H54 (cell line): ENCODE measurements around the gene IMMP2L.
"Not testable (repeated sequence)": the region's sequence is repeated elsewhere in the genome, so short reads cannot be mapped to it uniquely, and the experiment has no call there.

Experiments
- DNase-seq: peaks from one replicate; pipeline ENCODE4 v3.0.0; 2011; ENCODE audit warnings: low spot score, mixed read lengths; ENCODE audit not compliant: insufficient read length
- FAIRE-seq: peaks from 3 replicates; lab custom pipeline; 2011; peaks lifted over from hg19 to GRCh38; lab: Jason Lieb, UNC
- POLR2A ChIP-seq: IDR thresholded peaks from 2 replicates; pipeline ENCODE4 v1.6.1; 2011; ENCODE audit warnings: low read depth, mild to moderate bottlenecking, low read length

The IMMP2L gene

DNA sequence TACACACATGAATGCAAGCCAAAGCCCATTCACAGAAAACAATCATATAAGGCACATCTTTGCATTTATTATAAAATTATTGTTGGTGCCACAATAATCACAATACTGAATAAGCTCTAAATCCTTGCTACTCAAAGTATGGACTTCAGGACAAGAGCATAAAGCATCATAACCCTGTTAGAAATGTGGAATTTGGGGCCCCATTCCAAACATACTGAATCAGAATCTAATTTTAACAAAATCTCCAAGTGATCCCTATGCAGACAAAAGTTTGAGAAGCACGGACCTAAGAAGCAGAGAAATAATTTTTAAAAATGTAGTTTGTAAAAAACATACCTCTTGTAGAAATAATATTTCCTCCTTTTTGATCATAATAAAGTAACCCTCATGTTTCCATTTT lies 199.2 kb downstream of the IMMP2L start:
- no peak for FAIRE-seq
- TF ChIP-seq POLR2A = no peak
- DNase-seq = no peak

DNA sequence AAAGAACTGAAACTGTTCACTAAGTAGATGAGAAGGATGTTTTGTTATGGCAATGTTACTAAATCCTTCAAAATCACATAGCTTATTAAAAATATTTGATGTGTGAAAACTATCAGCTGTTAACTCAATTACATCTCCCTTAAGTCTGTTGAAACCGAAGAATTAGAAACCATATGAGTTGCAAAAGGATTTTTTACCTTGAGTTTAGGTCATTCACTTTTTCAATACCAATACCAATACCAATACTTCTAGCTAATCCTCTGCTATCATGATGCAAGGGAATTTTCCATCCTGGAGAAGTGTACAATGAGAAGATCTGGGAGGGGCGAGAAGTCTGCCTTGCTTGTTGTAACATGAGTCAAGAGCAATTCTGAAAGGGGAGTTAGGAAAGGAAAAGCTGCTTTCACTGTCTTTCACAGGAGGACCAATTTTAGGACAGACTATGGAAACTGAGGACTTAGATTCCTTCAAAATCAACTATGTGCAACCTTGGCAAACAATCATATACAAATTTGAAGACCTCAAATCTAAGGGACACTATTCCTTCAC lies 199.7 kb downstream of the IMMP2L start:
- no peak for TF ChIP-seq POLR2A
- FAIRE-seq (peak; percentile 93), DNase-seq (no peak)

DNA sequence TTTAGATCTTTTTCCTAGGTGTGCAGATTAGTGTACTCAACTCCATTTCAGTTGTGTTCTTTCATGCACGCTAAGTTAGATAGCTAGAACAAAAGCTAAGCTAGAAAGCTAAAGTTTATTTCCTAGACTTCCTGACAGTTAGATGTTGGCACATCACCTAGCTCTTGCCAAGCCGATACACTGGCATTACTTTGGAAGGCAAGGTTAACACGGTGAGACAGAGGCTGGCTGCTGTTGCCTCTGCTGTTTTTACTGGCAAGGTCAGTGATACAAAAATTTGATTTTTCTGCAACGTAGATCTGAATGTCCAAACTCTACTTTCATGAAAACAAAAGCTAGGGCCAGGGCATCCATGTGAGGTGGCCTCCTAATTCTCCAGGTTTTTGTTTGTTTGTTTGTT lies 203.4 kb downstream of the IMMP2L start:
- FAIRE-seq (no peak), DNase-seq (no peak)
- no peak for TF ChIP-seq POLR2A

DNA sequence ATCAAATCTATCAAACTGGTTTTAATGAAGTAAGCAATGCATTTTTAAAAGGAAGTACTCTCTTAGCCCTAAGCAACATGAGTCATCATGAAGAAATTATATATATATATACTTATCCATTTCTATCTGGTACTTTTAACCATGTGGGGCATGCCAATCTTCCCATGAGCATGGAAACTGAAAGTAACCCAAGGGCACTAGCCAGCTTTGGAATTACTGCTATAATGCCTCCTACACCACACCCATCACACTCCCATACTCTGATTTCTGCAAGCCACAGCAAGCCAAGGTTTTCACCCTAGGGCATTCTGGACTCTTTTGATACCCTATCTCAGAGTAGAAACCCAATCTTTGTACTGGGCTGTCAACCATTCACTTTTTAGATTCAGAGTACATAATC lies 204.6 kb downstream of the IMMP2L start:
- DNase-seq (no peak), FAIRE-seq (no peak)
- TF ChIP-seq POLR2A = no peak

DNA sequence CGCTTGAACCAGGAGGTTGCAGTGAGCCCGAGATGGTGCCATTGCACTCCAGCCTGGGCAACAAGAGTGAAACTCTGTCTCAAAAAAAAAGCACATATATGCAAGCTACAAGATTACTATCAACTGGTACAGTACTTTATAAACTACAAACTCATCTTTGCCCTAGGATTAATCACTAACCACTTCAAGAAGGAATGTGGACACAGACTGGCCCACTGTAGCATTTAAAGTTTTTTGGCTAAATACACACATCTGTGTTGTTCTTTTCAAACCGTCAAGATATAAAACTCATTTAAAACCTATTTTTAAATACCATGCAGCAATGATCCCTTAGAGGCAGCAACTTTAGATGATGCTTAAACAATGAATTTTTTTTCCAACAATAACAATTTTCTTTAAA lies 205.4 kb downstream of the IMMP2L start:
- no peak for TF ChIP-seq POLR2A
- no peak for FAIRE-seq

DNA sequence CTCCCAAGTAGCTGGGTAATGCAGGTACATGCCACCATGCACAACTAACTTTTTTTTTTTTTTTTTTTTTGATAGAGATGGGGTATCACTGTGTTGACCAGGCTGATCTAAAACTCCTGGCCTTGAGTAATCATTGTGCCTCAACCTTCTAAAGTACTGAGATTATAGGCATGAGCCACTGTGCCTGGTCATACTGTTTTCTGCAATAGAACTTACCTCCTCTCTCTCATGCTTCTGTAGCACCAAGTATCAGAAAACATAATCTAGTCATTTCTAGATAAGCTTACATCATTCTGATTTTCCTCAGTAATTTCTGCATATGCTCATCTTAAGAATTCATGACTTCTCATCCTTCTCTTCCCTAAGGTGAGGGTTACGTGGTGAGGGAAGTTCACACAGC lies 210.0 kb downstream of the IMMP2L start:
- TF ChIP-seq POLR2A = no peak
- DNase-seq (no peak), FAIRE-seq (no peak)

More for the DNA sequence above, 205.4 kb downstream of the IMMP2L start:
- DNase-seq = no peak

DNA sequence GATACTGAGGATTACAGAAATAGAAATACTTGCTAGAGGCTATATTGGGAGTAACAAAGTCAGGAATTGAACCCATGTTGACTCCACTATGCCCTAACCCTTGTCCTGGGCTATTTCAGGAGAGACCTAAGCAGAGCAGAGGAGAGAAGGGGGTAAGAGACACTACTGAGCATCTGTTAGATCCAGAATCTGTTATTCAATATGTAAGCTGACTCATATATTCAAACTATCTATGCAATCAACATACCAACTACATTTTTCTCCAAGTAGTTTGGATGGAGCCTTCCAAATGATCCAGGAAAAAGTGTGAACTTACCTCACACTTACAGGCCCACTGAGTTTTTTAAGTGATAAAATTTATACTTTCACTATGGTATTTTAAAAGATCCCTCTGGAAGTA lies 216.1 kb downstream of the IMMP2L start:
- FAIRE-seq (no peak), DNase-seq (no peak)
- no peak for TF ChIP-seq POLR2A

DNA sequence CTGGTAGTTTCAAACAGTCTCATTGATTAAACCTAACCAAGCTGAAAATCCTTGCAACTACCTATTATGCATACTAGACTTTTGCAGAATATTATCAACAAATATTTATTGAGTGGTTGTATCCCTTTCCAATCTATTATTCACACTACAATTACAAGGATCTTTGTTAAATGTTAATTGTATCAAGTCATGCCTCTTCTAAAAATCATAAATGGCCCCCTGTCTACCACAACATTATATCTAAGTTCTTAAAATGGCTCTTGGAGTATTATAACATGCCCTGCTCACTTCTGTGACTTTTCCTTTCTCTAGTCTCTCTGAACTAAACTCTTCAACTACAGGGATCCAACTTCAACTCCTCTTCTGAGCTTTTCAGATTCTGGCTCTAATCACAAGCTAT lies 219.3 kb downstream of the IMMP2L start:
- FAIRE-seq = no peak
- TF ChIP-seq POLR2A = no peak
- DNase-seq = no peak

DNA sequence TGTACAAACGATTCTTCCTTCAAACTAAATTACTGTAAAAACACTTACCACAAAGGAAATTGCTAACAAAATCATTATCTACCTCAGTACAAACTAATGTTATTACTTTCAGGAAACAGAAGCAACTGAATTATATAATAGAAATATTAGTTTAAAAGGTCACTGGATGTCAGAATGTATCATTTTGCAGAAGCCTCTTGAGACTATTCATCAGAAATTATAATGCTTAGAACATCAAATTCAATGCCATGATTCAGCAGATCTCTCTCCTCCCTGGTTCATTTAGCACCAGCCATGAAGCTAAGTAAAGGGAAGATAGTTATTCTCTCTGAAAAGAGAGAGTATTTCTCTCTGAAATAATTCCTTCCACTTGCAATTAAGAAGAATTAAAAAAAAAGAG lies 223.3 kb downstream of the IMMP2L start:
- FAIRE-seq = no peak

DNA sequence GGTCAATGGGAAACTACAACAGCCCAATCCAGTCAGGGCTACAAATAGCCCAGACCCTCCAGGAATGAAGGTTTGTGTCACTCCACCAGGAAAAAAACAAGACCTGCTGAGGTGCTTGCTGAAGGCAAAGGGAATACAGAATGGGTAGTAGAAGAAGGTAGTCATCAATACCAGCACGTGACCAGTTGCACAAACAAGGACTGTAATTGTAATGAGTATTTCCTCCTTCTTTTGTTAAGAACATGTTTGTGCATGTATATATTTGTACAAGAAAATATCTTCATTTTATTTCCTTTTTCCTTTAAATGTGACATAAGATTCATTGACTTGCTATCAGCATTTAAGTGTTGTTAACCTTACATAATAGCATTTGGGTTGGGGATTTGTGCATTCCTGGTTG lies 229.3 kb downstream of the IMMP2L start:
- FAIRE-seq = no peak

More for the DNA sequence above, 223.3 kb downstream of the IMMP2L start:
- TF ChIP-seq POLR2A = no peak
- DNase-seq = no peak

DNA sequence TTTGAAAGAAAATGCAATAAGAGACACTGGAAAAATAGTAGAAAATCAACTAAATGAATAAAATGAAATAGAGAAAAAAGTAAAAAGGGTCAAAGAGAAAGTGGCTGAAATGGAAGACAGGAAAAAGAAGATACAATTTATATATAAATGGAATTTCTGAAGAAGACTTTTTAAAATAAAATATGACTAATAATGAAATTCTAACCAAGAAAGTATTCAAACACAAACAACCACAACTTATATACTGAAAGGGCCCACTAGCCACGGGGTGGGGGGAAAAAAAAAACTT lies 232.1 kb downstream of the IMMP2L start:
- DNase-seq (no peak), FAIRE-seq (no peak)
- TF ChIP-seq POLR2A = no peak

More for the DNA sequence above, 229.3 kb downstream of the IMMP2L start:
- DNase-seq = no peak
- no peak for TF ChIP-seq POLR2A

DNA sequence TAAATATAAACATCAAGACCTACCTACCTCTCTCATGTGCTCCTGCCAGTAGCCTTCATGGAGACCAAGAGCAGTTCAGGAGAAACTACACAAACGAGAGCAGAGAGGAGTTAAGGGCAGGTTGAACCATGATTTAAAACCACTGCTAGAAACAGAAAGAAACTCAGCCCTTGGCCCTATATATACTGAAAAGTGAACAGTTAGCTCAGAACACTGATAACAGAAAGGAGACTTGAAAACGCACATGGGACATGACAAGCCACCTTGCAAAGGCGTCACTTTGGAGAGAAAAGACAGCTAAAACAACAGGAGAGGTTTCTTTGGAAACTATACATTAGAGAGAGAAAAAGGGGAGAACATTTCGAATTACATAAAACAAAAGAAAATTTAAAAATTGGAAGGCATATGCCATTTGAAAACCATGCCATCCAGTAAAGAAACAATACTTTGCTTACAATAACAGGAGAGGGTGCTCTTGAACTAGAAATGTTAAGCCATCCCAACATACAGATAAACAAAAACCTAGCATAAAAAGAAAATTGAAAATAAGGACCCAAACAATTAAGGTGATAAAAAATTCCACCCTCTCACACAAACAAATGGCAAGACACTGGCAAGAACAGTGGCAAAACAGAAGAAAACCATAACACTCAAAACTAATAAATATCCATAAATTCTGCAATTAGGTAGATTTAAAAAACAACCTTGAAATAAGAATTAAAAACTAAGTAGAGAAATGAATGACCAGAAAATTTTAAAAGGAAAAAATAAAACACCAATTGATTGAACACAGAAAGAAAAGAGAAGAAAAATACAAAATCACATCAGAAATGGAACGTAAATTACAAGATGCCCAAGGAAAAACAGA lies 232.7 kb downstream of the IMMP2L start:
- peak; percentile 23 for FAIRE-seq
- DNase-seq = no peak
- TF ChIP-seq POLR2A = no peak

DNA sequence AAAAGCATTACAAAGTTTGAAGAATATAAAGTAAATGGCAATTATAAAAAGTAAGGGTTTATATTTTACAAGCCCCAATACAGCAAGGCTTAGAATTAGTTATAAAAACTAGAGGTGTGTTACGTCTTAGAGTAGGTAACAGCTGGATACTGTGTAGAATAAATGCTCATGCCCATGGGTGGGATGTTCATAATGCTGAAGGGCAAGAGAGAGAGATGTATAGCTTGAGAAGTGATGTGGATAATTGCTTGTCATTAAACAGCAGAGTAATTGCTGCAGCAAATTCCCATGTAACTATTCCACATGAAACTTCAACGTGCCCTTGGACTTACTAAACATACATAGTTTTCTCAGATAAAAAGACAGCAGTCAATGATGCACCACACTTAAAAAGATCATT lies 233.8 kb downstream of the IMMP2L start:
- no peak for DNase-seq
- no peak for TF ChIP-seq POLR2A
- no peak for FAIRE-seq

DNA sequence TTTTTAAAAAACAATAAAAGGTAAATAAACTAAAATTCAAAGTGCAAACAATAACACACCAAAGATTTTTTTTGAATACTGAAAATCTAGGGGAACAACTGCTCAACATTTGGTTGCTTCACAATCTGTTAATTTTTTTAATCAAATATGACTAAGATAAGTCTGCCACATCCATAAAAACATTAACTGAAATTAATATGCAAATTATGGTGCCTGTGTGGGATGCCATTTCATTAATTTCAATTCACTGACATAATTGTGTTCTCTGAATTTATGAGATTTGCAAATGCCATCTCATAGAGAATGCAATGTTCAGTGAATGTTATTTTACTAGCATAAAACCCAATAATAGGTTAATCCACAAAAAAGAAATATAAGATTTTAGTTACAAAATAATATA lies 237.5 kb downstream of the IMMP2L start:
- TF ChIP-seq POLR2A = no peak
- FAIRE-seq (no peak), DNase-seq (no peak)

DNA sequence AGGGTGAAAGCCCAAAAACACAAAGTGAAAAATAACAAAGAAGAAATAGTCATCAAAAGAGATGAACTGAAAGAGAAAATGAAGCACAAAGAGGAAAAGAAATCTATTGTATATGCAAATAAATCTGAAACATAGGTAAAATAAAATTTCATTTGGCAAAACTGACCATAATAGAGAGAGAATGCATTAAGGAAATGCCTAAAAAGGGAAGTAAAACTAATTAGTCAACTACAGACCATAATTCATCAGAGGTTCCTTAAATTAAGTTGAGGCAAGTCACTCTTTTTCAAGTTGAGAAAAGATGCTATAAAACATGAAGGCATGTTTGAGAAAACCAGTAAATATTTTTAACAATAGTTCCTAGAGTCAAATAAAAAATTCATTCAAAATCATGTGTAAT lies 238.1 kb downstream of the IMMP2L start:
- DNase-seq (no peak), FAIRE-seq (no peak)
- no peak for TF ChIP-seq POLR2A

DNA sequence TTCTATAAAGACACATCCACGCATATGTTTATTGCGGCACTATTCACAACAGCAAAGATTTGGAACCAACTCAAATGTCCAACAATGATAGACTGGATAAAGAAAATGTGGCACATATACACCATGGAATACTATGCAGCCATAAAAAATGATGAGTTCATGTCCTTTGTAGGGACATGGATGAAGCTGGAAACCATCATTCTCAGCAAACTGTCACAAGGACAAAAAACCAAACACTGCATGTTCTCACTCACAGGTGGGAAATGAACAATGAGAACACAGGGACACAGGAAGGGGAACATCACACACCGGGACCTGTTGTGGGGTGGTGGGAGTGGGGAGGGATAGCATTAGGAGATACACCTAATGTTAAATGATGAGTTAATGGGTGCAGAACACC lies 238.6 kb downstream of the IMMP2L start:
- not testable (repeated sequence) for FAIRE-seq, DNase-seq
